IPS-15b (cell line): ENCODE results near the gene OLIG1.

Source experiments
- H3K27me3 ChIP-seq: one replicate; pipeline ENCODE4 v1.6.1; 2013; ENCODE audit warnings: low read length; ENCODE audit not compliant: control insufficient read depth, insufficient read depth
- H3K36me3 ChIP-seq: one replicate; pipeline ENCODE4 v1.6.1; 2013; ENCODE audit warnings: low read length; ENCODE audit not compliant: control insufficient read depth, insufficient read depth
- H3K4me1 ChIP-seq: one replicate; pipeline ENCODE4 v1.6.1; 2013; ENCODE audit warnings: mild to moderate bottlenecking, low read length; ENCODE audit not compliant: control insufficient read depth, insufficient read depth
- H3K4me3 ChIP-seq: one replicate; pipeline ENCODE4 v1.5.1; 2013; ENCODE audit warnings: low read depth, low read length
- H3K9ac ChIP-seq: one replicate; pipeline ENCODE4 v1.6.1; 2013; ENCODE audit warnings: low read depth, mild to moderate bottlenecking, low read length
- H3K9me3 ChIP-seq: one replicate; pipeline ENCODE4 v1.6.1; 2013; ENCODE audit warnings: mild to moderate bottlenecking, low read length; ENCODE audit not compliant: control insufficient read depth, insufficient read depth

OLIG1 gene

GRCh38 chr21:33026443-33026858 lies 43.5 kb upstream of the OLIG1 start:
- Histone ChIP-seq H3K36me3 (no peaks in the 10 kb centered on the region), H3K4me1 (peaks cover 13% of the 10 kb centered on the region), H3K27me3 (peaks cover 97% of the 10 kb centered on the region), H3K9me3 (no peaks in the 10 kb centered on the region), H3K4me3 (peak overlapping the region; percentile 62), H3K9ac (no peak overlapping the region)

DNA sequence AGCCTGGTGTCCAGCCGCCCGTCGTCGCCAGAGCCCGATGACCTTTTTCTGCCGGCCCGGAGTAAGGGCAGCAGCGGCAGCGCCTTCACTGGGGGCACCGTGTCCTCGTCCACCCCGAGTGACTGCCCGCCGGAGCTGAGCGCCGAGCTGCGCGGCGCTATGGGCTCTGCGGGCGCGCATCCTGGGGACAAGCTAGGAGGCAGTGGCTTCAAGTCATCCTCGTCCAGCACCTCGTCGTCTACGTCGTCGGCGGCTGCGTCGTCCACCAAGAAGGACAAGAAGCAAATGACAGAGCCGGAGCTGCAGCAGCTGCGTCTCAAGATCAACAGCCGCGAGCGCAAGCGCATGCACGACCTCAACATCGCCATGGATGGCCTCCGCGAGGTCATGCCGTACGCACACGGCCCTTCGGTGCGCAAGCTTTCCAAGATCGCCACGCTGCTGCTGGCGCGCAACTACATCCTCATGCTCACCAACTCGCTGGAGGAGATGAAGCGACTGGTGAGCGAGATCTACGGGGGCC lies 43.0 kb upstream of the OLIG1 start:
- no peak overlapping the region for H3K9ac ChIP-seq
- no peaks in the 10 kb centered on the region for H3K36me3 ChIP-seq
- H3K4me3 ChIP-seq = peak overlapping the region; percentile 62
- H3K4me1 ChIP-seq = peaks cover 13% of the 10 kb centered on the region
- no peaks in the 10 kb centered on the region for H3K9me3 ChIP-seq
- H3K27me3 ChIP-seq = peaks cover 97% of the 10 kb centered on the region

DNA sequence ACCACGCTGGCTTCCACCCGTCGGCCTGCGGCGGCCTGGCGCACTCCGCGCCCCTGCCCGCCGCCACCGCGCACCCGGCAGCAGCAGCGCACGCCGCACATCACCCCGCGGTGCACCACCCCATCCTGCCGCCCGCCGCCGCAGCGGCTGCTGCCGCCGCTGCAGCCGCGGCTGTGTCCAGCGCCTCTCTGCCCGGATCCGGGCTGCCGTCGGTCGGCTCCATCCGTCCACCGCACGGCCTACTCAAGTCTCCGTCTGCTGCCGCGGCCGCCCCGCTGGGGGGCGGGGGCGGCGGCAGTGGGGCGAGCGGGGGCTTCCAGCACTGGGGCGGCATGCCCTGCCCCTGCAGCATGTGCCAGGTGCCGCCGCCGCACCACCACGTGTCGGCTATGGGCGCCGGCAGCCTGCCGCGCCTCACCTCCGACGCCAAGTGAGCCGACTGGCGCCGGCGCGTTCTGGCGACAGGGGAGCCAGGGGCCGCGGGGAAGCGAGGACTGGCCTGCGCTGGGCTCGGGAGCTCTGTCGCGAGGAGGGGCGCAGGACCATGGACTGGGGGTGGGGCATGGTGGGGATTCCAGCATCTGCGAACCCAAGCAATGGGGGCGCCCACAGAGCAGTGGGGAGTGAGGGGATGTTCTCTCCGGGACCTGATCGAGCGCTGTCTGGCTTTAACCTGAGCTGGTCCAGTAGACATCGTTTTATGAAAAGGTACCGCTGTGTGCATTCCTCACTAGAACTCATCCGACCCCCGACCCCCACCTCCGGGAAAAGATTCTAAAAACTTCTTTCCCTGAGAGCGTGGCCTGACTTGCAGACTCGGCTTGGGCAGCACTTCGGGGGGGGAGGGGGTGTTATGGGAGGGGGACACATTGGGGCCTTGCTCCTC lies 42.3 kb upstream of the OLIG1 start:
- Histone ChIP-seq H3K27me3 (peaks cover 97% of the 10 kb centered on the region), H3K36me3 (no peaks in the 10 kb centered on the region), H3K4me3 (peak overlapping the region; percentile 62), H3K9ac (no peak overlapping the region), H3K4me1 (peaks cover 11% of the 10 kb centered on the region), H3K9me3 (no peaks in the 10 kb centered on the region)

DNA sequence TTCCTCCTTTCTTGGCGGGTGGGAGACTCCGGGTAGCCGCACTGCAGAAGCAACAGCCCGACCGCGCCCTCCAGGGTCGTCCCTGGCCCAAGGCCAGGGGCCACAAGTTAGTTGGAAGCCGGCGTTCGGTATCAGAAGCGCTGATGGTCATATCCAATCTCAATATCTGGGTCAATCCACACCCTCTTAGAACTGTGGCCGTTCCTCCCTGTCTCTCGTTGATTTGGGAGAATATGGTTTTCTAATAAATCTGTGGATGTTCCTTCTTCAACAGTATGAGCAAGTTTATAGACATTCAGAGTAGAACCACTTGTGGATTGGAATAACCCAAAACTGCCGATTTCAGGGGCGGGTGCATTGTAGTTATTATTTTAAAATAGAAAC lies 41.7 kb upstream of the OLIG1 start:
- Histone ChIP-seq H3K36me3 (no peaks in the 10 kb centered on the region), H3K27me3 (peaks cover 96% of the 10 kb centered on the region), H3K9ac (no peak overlapping the region), H3K4me1 (peaks cover 11% of the 10 kb centered on the region), H3K9me3 (no peaks in the 10 kb centered on the region), H3K4me3 (peak overlapping the region; percentile 16)

DNA sequence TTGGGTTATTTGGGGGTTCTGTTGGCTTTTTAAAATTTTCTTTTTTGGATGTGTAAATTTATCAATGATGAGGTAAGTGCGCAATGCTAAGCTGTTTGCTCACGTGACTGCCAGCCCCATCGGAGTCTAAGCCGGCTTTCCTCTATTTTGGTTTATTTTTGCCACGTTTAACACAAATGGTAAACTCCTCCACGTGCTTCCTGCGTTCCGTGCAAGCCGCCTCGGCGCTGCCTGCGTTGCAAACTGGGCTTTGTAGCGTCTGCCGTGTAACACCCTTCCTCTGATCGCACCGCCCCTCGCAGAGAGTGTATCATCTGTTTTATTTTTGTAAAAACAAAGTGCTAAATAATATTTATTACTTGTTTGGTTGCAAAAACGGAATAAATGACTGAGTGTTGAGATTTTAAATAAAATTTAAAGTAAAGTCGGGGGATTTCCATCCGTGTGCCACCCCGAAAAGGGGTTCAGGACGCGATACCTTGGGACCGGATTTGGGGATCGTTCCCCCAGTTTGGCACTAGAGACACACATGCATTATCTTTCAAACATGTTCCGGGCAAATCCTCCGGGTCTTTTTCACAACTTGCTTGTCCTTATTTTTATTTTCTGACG lies 41.1 kb upstream of the OLIG1 start:
- Histone ChIP-seq H3K4me1 (peaks cover 11% of the 10 kb centered on the region), H3K4me3 (peak overlapping the region; percentile 32), H3K27me3 (peaks cover 96% of the 10 kb centered on the region), H3K9me3 (no peaks in the 10 kb centered on the region), H3K9ac (no peak overlapping the region), H3K36me3 (no peaks in the 10 kb centered on the region)

- Histone ChIP-seq H3K36me3 (no peaks in the 10 kb centered on the region), H3K4me1 (peaks cover 11% of the 10 kb centered on the region), H3K27me3 (peaks cover 96% of the 10 kb centered on the region), H3K9ac (no peak overlapping the region), H3K4me3 (peak overlapping the region; percentile 32), H3K9me3 (no peaks in the 10 kb centered on the region)
Observed at GRCh38 chr21:33029385-33029921, 40.5 kb upstream of the OLIG1 start.

GRCh38 chr21:33029975-33030461 lies 39.9 kb upstream of the OLIG1 start:
- peaks cover 11% of the 10 kb centered on the region for H3K4me1 ChIP-seq
- no peak overlapping the region for H3K9ac ChIP-seq
- H3K27me3 ChIP-seq = peaks cover 96% of the 10 kb centered on the region
- H3K4me3 ChIP-seq = peak overlapping the region; percentile 32
- H3K9me3 ChIP-seq = no peaks in the 10 kb centered on the region
- no peaks in the 10 kb centered on the region for H3K36me3 ChIP-seq

DNA sequence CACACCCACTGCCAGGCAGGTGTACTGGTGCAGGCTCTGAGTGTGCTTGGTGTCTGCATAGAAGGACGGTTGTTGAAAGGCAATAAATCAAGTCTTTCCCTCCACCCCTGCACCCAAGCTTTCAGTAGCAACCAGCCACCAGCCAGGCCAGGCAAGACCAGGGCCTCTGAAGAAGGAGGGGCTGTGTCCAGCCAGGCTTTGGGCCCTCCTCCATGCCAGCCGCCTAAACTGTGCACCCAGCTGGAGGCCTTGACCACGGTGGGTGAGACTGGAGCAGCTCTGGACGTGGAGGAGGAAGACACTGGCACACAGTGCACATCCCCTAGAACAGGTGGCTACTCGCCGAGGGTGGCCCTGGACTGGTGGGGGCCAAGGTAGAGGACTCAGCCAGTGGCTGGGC lies 39.3 kb upstream of the OLIG1 start:
- Histone ChIP-seq H3K9ac (no peak overlapping the region), H3K27me3 (peaks cover 98% of the 10 kb centered on the region)

DNA sequence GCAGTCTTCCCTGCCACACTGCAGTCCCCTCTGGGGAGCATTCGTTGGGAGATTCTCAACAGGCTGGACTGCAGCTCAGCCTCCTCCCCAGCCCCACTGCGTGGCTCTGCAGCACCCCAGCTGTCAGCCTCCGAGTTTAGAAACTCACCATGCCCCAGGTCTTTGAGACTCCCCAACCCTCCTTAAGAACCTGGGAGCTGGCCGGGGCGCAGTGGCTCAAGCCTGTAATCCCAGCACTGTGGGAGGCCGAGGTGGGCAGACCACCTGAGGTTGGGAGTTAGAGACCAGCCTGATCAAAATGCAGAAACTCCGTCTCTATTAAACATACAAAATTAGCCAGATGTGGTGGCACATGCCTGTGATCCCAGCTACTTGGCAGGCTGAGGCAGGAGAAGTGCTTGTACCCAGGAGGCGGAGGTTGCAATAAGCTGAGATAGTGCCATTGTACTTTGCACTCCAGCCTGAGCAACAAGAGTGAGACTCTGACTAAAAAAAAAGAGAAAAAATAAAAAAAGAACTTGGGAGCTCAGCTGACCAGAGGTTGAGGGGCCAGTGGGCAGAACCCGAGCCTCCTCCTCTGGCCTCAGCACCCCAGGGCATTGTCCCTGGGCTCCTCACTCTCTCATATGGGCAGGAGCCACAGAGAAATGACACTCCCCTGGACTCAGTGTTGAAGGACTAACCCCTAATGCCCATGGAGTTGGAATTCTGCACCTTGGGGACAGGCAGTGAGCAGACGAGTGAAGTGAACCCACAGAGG lies 38.6 kb upstream of the OLIG1 start:
- Histone ChIP-seq H3K4me3 (peak overlapping the region; percentile 22), H3K9ac (no peak overlapping the region), H3K36me3 (no peaks in the 10 kb centered on the region), H3K27me3 (peaks cover 97% of the 10 kb centered on the region), H3K4me1 (peaks cover 13% of the 10 kb centered on the region), H3K9me3 (no peaks in the 10 kb centered on the region)

More for the DNA sequence above, 39.3 kb upstream of the OLIG1 start:
- Histone ChIP-seq H3K9me3 (no peaks in the 10 kb centered on the region), H3K36me3 (no peaks in the 10 kb centered on the region), H3K4me1 (peaks cover 11% of the 10 kb centered on the region), H3K4me3 (peak overlapping the region; percentile 22)

- Histone ChIP-seq H3K27me3 (peaks cover 96% of the 10 kb centered on the region), H3K9ac (no peak overlapping the region), H3K36me3 (no peaks in the 10 kb centered on the region), H3K9me3 (no peaks in the 10 kb centered on the region), H3K4me3 (peak overlapping the region; percentile 22), H3K4me1 (peaks cover 16% of the 10 kb centered on the region)
Observed at GRCh38 chr21:33032434-33033047, 37.4 kb upstream of the OLIG1 start.
